HepG2 (cell line): Measurements from ENCODE around the gene OR51A7. TPM values are rescaled to one million over a fixed set of nuclear protein-coding genes. Genes with fewer than 3 reads are reported as not detected.

Experiments used
- ATAC-seq: fragments of 200-7000 bp; cut with Tn5 transposase; 3 replicates; pipeline ENCODE4 v1.9.1; 2020; ENCODE audit warnings: mild to moderate bottlenecking, moderate library complexity
- BruUV-seq: library from RNA; stranded (reverse); fragments of 400-500 nt; replicated peaks from 2 replicates; lab custom pipeline; 2021; lab: Mats Ljungman, UMichigan
- CTCF ChIA-PET: fragments of 300-600 bp; formaldehyde crosslinking; extraction: SDS; loops from one replicate; lab custom pipeline; 2021; ENCODE audit warnings: low total read pairs, inconsistent platforms, low intra/inter-chr PET ratio; lab: Yijun Ruan, JAX
- POLR2A ChIA-PET: fragments of 350-600 bp; sonication (Branson Sonifier 250); formaldehyde crosslinking; loops from one replicate; lab custom pipeline; 2020; ENCODE audit warnings: antibody characterized with exemption, inconsistent platforms; lab: Yijun Ruan, JAX
- DNase-seq: peaks from one replicate; pipeline ENCODE4 v3.0.0-alpha.2; 2015; ENCODE audit warnings: low spot score
- FAIRE-seq: peaks from 3 replicates; lab custom pipeline; 2011; peaks lifted over from hg19 to GRCh38; lab: Jason Lieb, UNC
- H2AFZ ChIP-seq: one replicate; pipeline ENCODE4 v1.6.1; 2011; ENCODE audit warnings: low read length, inconsistent platforms
- H3K27ac ChIP-seq: fragments of 300-600 bp; 3 replicates; pipeline ENCODE4 v1.8.0; 2011; ENCODE audit warnings: mixed run types, mild to moderate bottlenecking, mixed read lengths, low read length, inconsistent platforms; ENCODE audit not compliant: insufficient read depth; ENCODE audit errors: extremely low read length
- H3K27me3 ChIP-seq, 2 experiments: fragments of 200-600 bp in 1 of 2; 2 replicates in 1 of 2; 3 replicates in 1 of 2; pipeline versions ENCODE4 v1.6.0 to v1.8.0; 2011; ENCODE audit warnings: low read length in 2 of 2, mild to moderate bottlenecking in 2 of 2, moderate library complexity in 2 of 2, inconsistent platforms in 1 of 2; ENCODE audit not compliant: insufficient read depth in 2 of 2, control insufficient read depth in 1 of 2
- H3K36me3 ChIP-seq, 2 experiments: fragments of 200-600 bp in 1 of 2; replicated peaks in 1 of 2; 2 replicates in 1 of 2; 3 replicates in 1 of 2; pipeline versions ENCODE4 v1.5.1 to v1.8.0; 2011; ENCODE audit warnings: low read length in 2 of 2, inconsistent platforms in 1 of 2; ENCODE audit not compliant: insufficient read depth in 2 of 2, control insufficient read depth in 1 of 2
- H3K4me1 ChIP-seq: 2 replicates; pipeline ENCODE4 v1.5.1; 2012; ENCODE audit warnings: low read length, inconsistent platforms; ENCODE audit not compliant: insufficient read depth
- H3K4me2 ChIP-seq: 2 replicates; pipeline ENCODE4 v1.6.0; 2011; ENCODE audit warnings: low read depth, low read length, inconsistent platforms
- H3K4me3 ChIP-seq, 3 experiments: fragments of 200-600 bp in 1 of 3; sonication (generic), shearing (Covaris generic) in 1 of 3; replicated peaks in 1 of 3; 2 replicates each; pipeline ENCODE4 v1.5.1; 2011 to 2016; ENCODE audit warnings: low read length in 3 of 3, inconsistent platforms in 2 of 3, low read depth in 2 of 3, mild to moderate bottlenecking in 2 of 3, control low read depth in 1 of 3, mixed read lengths in 1 of 3; ENCODE audit not compliant: insufficient read depth in 1 of 3
- H3K79me2 ChIP-seq: one replicate; pipeline ENCODE4 v1.6.1; 2011; ENCODE audit warnings: low read length, inconsistent platforms; ENCODE audit not compliant: insufficient read depth
- H3K9ac ChIP-seq: 2 replicates; pipeline ENCODE4 v1.6.0; 2011; ENCODE audit warnings: mild to moderate bottlenecking, low read depth, low read length, inconsistent platforms; ENCODE audit not compliant: insufficient read depth
- H3K9me3 ChIP-seq: 2 replicates; pipeline ENCODE4 v1.5.1; 2012; ENCODE audit warnings: mild to moderate bottlenecking, low read length
- H4K20me1 ChIP-seq: 2 replicates; pipeline ENCODE4 v1.6.0; 2011; ENCODE audit warnings: inconsistent platforms, mild to moderate bottlenecking, low read length, moderate library complexity; ENCODE audit not compliant: insufficient read depth
- BRD4 ChIP-seq: sonication (generic); formaldehyde crosslinking; IDR thresholded peaks from 2 replicates; pipeline ENCODE4 v1.4.0; 2020; ENCODE audit warnings: missing genetic modification reagents
- PHF5A ChIP-seq: IDR thresholded peaks from one replicate; pipeline ENCODE4 v1.6.1; 2018; ENCODE audit warnings: low read depth, missing genetic modification reagents; ENCODE audit not compliant: unreplicated experiment
- ZBTB39 ChIP-seq: sonication (generic); formaldehyde crosslinking; IDR thresholded peaks from 2 replicates; pipeline ENCODE4 v1.5.0; 2020; ENCODE audit warnings: missing genetic modification reagents
- ZNF570 ChIP-seq: sonication (generic); formaldehyde crosslinking; IDR thresholded peaks from 2 replicates; pipeline ENCODE4 v1.4.0; 2020; ENCODE audit warnings: mild to moderate bottlenecking, missing genetic modification reagents, borderline replicate concordance
- WGBS: methylation state at CpG from one replicate; pipeline ENCODE4 v1.1.6; 2017; ENCODE audit warnings: low lambda C conversion rate; 5-methylcytosine and 5-hydroxymethylcytosine counted together
- in situ Hi-C: cut with HindIII; loops from 2 replicates; pipeline ENCODE4 v1.10.0; 2017; ENCODE audit warnings: low pct_unique_long_range_greater_than_20kb; ENCODE audit not compliant: extremely low pct_ligation_motif_present
- intact Hi-C: fragments of 100-400 bp; cut with micrococcal nuclease; formaldehyde crosslinking; loops from one replicate; pipeline ENCODE4 v1.10.0; 2022; ENCODE audit not compliant: unreplicated experiment
- polyA plus RNA-seq, 8 experiments: library from polyadenylated mRNA; depleted of rRNA in 3 of 8; stranded (reverse) in 7 of 8; unstranded in 1 of 8; fragments of >200 nt; fragmentation: Illumina TruSeq in 4 of 8; extraction: Trizol in 4 of 8; gene quantifications; 2 replicates each; pipeline versions ENCODE4 v1.2.1 to v1.2.3, GENCODE V29; 2011 to 2016; ENCODE audit warnings: low read depth in 4 of 8, missing spikeins in 1 of 8, mixed read lengths in 1 of 8; ENCODE audit not compliant: insufficient read depth in 1 of 8
- total RNA-seq, 5 experiments: library from RNA; depleted of rRNA; stranded (reverse); fragments of >200 nt; fragmentation: Illumina TruSeq; extraction: Trizol; gene quantifications; 2 replicates each; pipeline ENCODE4 v1.2.3, GENCODE V29; 2016; ENCODE audit warnings: low read depth in 1 of 5
- TF ChIP-seq, protein P1 (sequence below): sonication (generic); formaldehyde crosslinking; IDR thresholded peaks from 2 replicates; pipeline ENCODE4; 2020; ENCODE audit warnings: missing genetic modification reagents, mild to moderate bottlenecking, borderline replicate concordance
- TF ChIP-seq, protein P2 (sequence below): sonication (generic); formaldehyde crosslinking; IDR thresholded peaks from 2 replicates; pipeline ENCODE4 v1.4.0; 2020; ENCODE audit warnings: missing genetic modification reagents, low read depth, mild to moderate bottlenecking, borderline replicate concordance

The OR51A7 gene
- total and polyA plus RNA-seq, 2 of the 13 experiments (the other 11 are each of a cell fraction or from before 2014, with no cell fraction given): not detected

DNA sequence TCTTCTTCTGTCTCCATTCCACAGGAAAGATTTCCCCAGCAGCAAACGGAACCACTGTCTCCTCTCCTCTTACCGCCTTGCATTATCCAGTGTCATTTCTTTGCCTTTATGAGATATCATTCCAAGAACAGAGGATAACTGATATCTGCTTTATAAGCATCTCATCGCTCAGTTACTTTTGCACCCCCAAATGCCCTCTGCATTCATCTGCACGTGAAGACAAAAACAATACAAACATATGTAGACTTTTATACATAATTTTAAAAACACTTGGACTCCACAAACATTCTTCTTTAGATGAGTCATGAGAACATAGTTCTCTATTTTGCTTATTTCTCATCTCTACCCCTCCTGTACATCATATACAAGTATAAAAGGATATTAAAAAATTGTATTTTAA, 22.4 kb upstream of the OR51A7 start:
- Histone ChIP-seq H3K9ac (no peak overlapping the region), H3K4me2 (no peak overlapping the region), H3K4me3 (no peak overlapping the region), H3K79me2 (no peaks in the 10 kb centered on the region), H3K36me3 (no peaks in the 10 kb centered on the region), H3K4me1 (no peaks in the 10 kb centered on the region), H4K20me1 (no peaks in the 10 kb centered on the region), H3K9me3 (no peaks in the 10 kb centered on the region), H3K27me3 (peaks cover 0 to 3% of the 10 kb centered on the region in 2 experiments; a peak in 1 of 5 replicates), H3K27ac (no peak overlapping the region), H2AFZ (no peak overlapping the region)
- BruUV-seq: no TSS peak
- no peak for ATAC-seq
- 0% methylated on average over 4 of the region's 4 CpGs for WGBS
- in situ Hi-C loops: no loop called here
- DNase-seq: no peak
- TF ChIP-seq PHF5A (CRISPR knock-in tag) (no peak), ZNF570 (CRISPR knock-in tag) (no peak), ZBTB39 (CRISPR knock-in tag) (no peak), BRD4 (no peak)
- TF ChIP-seq, protein P1, sequence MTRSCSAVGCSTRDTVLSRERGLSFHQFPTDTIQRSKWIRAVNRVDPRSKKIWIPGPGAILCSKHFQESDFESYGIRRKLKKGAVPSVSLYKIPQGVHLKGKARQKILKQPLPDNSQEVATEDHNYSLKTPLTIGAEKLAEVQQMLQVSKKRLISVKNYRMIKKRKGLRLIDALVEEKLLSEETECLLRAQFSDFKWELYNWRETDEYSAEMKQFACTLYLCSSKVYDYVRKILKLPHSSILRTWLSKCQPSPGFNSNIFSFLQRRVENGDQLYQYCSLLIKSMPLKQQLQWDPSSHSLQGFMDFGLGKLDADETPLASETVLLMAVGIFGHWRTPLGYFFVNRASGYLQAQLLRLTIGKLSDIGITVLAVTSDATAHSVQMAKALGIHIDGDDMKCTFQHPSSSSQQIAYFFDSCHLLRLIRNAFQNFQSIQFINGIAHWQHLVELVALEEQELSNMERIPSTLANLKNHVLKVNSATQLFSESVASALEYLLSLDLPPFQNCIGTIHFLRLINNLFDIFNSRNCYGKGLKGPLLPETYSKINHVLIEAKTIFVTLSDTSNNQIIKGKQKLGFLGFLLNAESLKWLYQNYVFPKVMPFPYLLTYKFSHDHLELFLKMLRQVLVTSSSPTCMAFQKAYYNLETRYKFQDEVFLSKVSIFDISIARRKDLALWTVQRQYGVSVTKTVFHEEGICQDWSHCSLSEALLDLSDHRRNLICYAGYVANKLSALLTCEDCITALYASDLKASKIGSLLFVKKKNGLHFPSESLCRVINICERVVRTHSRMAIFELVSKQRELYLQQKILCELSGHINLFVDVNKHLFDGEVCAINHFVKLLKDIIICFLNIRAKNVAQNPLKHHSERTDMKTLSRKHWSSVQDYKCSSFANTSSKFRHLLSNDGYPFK (CRISPR knock-in tag): no peak
- TF ChIP-seq, protein P2, sequence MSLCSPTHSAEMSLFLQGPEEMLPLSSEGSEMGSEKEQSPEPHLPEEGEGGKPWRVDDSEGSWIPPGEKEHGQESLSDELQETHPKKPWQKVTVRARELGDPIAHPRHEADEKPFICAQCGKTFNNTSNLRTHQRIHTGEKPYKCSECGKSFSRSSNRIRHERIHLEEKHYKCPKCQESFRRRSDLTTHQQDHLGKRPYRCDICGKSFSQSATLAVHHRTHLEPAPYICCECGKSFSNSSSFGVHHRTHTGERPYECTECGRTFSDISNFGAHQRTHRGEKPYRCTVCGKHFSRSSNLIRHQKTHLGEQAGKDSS: no peak
- ChIA-PET POLR2A (no interaction called here), CTCF (no interaction called here)
- no peak for FAIRE-seq
- intact Hi-C loops: no loop called here
